Endodermal cell (in vitro differentiated cells): Measurements from ENCODE around the gene RGS11. TPM values are rescaled to one million over a fixed set of nuclear protein-coding genes. Genes with fewer than 3 reads are reported as not detected.
"Not testable (repeated sequence)": the region's sequence is repeated elsewhere in the genome, so short reads cannot be mapped to it uniquely, and the experiment has no call there.

Experiments used
- DNase-seq: peaks from one replicate; pipeline ENCODE4 v3.0.0-alpha.2; 2017
- H3K27ac ChIP-seq: 2 replicates; pipeline ENCODE4 v1.5.1; 2013; ENCODE audit warnings: mild to moderate bottlenecking, low read depth, low read length, moderate library complexity
- H3K27me3 ChIP-seq: 2 replicates; pipeline ENCODE4 v1.6.1; 2013; ENCODE audit warnings: mild to moderate bottlenecking, low read length, moderate library complexity; ENCODE audit not compliant: insufficient read depth, control insufficient read depth, poor library complexity, severe bottlenecking
- H3K36me3 ChIP-seq: 2 replicates; pipeline ENCODE4 v1.7.0; 2013; ENCODE audit warnings: mild to moderate bottlenecking, low read length, moderate library complexity; ENCODE audit not compliant: control insufficient read depth, insufficient read depth
- H3K4me1 ChIP-seq: one replicate; pipeline ENCODE4 v1.7.0; 2013; ENCODE audit warnings: low read length; ENCODE audit not compliant: control insufficient read depth, insufficient read depth
- H3K4me3 ChIP-seq: 2 replicates; pipeline ENCODE4 v1.5.1; 2013; ENCODE audit warnings: mild to moderate bottlenecking, low read length, moderate library complexity
- H3K9ac ChIP-seq: 2 replicates; pipeline ENCODE4 v1.6.1; 2013; ENCODE audit warnings: mild to moderate bottlenecking, low read length, moderate library complexity; ENCODE audit not compliant: poor library complexity, severe bottlenecking; ENCODE audit errors: extremely low read depth
- H3K9me3 ChIP-seq: 2 replicates; pipeline ENCODE4 v1.6.1; 2013; ENCODE audit warnings: mild to moderate bottlenecking, low read length, moderate library complexity; ENCODE audit not compliant: control insufficient read depth
- H3K27ac Mint-ChIP-seq: 2 replicates; pipeline ENCODE4 v1.8.0; 2020; ENCODE audit warnings: mixed read lengths
- H3K27me3 Mint-ChIP-seq: 2 replicates; pipeline ENCODE4 v1.8.0; 2021; ENCODE audit warnings: mild to moderate bottlenecking, mixed read lengths; ENCODE audit not compliant: insufficient read depth
- H3K36me3 Mint-ChIP-seq: 2 replicates; pipeline ENCODE4 v1.8.0; 2020; ENCODE audit warnings: low read depth, mixed read lengths
- H3K4me1 Mint-ChIP-seq: 2 replicates; pipeline ENCODE4 v1.8.0; 2020; ENCODE audit warnings: mixed read lengths
- H3K4me3 Mint-ChIP-seq: 2 replicates; pipeline ENCODE4 v1.8.0; 2020; ENCODE audit warnings: mild to moderate bottlenecking, moderate library complexity, mixed read lengths
- H3K9me3 Mint-ChIP-seq: 2 replicates; pipeline ENCODE4 v1.8.0; 2020; ENCODE audit warnings: mild to moderate bottlenecking, mixed read lengths
- WGBS, 2 experiments: methylation state at CpG; one replicate each; pipeline versions ENCODE4 v1.1.5 to v1.1.7; 2013; ENCODE audit warnings: missing lambda C conversion rate in 2 of 2, mixed read lengths in 1 of 2; ENCODE audit not compliant: insufficient coverage in 1 of 2, insufficient read length in 1 of 2; 5-methylcytosine and 5-hydroxymethylcytosine counted together
- total RNA-seq, 2 donors: library from RNA; stranded (reverse); fragmentation: NEBNext Ultra II Directional in 1 of 2; extraction: Animal tissue kit (Norgen Biotek cat#: 25700) in 1 of 2; gene quantifications; 2 replicates in 1 of 2; 3 replicates in 1 of 2; pipeline ENCODE4 v1.2.1, GENCODE V29; 2021
- TF ChIP-seq, protein P1 (sequence below): fragments of 200-600 bp; sonication (generic); conservative IDR thresholded peaks from 2 replicates; pipeline ENCODE4 v1.5.0; 2021; ENCODE audit warnings: antibody characterized with exemption, mild to moderate bottlenecking

The RGS11 gene
- total RNA-seq, 2 donors from 2014 or later = 2.0 to 7.8 TPM

DNA sequence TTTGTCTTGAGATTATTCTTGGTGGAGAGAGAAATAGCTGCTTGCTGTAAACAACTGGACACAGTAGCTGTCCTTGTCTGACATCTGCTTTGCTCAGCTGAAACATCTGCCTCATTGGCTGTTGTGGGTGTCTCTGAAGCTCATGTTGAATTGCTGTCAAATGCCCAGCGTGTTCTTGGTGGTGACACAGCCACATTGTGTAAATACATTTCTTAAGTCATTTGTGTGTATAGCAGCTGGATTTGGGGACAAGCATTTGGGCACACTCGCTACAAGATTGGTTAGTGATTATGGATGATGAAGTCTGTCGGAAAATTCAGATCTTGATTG lies 35.8 kb downstream of the RGS11 start:
- H3K9ac ChIP-seq = no peak overlapping the region
- Mint-ChIP-seq H3K9me3 (peaks cover 2% of the 10 kb centered on the region), H3K4me1 (no peaks in the 10 kb centered on the region), H3K36me3 (peaks cover 17% of the 10 kb centered on the region), H3K27ac (no peak overlapping the region), H3K4me3 (no peak overlapping the region), H3K27me3 (no peaks in the 10 kb centered on the region)
- no peaks in the 10 kb centered on the region for H3K27me3 ChIP-seq
- no peaks in the 10 kb centered on the region for H3K4me1 ChIP-seq
- H3K36me3 ChIP-seq = no peaks in the 10 kb centered on the region
- H3K27ac ChIP-seq = no peak overlapping the region
- WGBS, 2 experiments = 81 to 87% methylated on average over 2 to 3 of the region's 3 CpGs
- TF ChIP-seq, protein P1, sequence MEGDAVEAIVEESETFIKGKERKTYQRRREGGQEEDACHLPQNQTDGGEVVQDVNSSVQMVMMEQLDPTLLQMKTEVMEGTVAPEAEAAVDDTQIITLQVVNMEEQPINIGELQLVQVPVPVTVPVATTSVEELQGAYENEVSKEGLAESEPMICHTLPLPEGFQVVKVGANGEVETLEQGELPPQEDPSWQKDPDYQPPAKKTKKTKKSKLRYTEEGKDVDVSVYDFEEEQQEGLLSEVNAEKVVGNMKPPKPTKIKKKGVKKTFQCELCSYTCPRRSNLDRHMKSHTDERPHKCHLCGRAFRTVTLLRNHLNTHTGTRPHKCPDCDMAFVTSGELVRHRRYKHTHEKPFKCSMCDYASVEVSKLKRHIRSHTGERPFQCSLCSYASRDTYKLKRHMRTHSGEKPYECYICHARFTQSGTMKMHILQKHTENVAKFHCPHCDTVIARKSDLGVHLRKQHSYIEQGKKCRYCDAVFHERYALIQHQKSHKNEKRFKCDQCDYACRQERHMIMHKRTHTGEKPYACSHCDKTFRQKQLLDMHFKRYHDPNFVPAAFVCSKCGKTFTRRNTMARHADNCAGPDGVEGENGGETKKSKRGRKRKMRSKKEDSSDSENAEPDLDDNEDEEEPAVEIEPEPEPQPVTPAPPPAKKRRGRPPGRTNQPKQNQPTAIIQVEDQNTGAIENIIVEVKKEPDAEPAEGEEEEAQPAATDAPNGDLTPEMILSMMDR = no peak
- DNase-seq = no peak
- no peaks in the 10 kb centered on the region for H3K9me3 ChIP-seq
- H3K4me3 ChIP-seq = no peak overlapping the region

DNA sequence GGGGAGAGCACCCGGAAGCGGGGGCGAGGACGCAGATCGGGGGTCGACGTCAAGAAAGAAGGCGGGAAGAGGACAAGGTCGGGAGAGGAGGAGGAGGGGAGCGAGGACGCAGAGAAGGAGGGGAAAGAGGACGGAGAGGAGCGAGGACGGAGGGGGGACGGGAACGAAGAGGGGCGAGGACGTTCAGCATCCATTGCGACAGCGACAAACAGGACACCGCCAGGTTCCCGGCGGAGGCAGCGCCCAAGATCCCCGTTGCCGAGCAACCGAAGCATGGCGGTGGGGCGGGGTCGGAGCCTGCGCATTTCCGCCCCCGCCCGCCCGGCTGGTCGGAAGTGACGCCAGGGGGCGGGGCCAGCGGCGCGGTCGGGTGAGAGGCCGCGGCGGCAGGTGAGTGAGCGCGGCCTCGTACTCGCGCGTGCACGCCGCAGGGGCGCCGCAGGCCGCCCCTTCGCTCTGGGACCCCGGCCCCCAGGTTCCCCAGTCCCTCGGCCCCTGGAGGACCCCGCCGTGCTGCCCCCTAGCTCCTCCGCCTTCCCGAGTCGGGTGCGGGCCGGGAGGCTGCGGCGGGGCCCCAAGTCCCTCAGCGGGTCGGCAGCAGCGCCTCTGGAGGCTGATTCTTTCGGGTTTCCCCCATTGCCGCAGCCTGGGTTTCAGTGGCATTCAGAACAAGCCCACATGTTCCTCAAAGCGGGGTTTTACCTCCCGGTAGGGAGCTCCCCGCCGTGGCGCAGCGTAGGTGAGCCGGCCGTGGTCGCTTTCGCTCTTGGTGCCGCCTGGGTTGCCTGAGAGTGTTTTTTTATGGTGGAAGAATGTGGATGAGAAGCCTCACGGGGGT lies 41.1 kb downstream of the RGS11 start, which contains the start of gene FAM234A:
FAM234A (plus strand) TSS at position 354 of the 838 bp plus-strand sequence. CDS start 19,593 bp downstream, outside the sequence.
- Mint-ChIP-seq H3K27me3 (no peaks in the 10 kb centered on the region), H3K27ac (peak within 1 kb of the TSS; percentile 99), H3K36me3 (peaks cover 8% of the 10 kb centered on the region), H3K9me3 (peaks cover 2% of the 10 kb centered on the region), H3K4me1 (no peaks in the 10 kb centered on the region), H3K4me3 (peak within 1 kb of the TSS; percentile 85)
- no peaks in the 10 kb centered on the region for H3K27me3 ChIP-seq
- H3K4me3 ChIP-seq = peak within 1 kb of the TSS; percentile 84
- TF ChIP-seq, protein P1 = peak; percentile 71
- 0 to 1% methylated on average over 32 to 85 of the region's 85 CpGs for WGBS, 2 experiments
- H3K27ac ChIP-seq = peak within 1 kb of the TSS; percentile 92
- peak; percentile 97 for DNase-seq
- peak within 1 kb of the TSS; percentile 94 for H3K9ac ChIP-seq
- H3K9me3 ChIP-seq = no peaks in the 10 kb centered on the region
- H3K4me1 ChIP-seq = no peaks in the 10 kb centered on the region
- H3K36me3 ChIP-seq = no peaks in the 10 kb centered on the region

GRCh38 chr16:230949-231348 lies 44.8 kb downstream of the RGS11 start:
- H3K27me3 ChIP-seq = no peaks in the 10 kb centered on the region
- Mint-ChIP-seq H3K4me3 (no peak overlapping the region), H3K4me1 (peaks cover 15% of the 10 kb centered on the region), H3K27ac (no peak overlapping the region), H3K27me3 (no peaks in the 10 kb centered on the region), H3K36me3 (peaks cover 27% of the 10 kb centered on the region), H3K9me3 (peaks cover 2% of the 10 kb centered on the region)
- DNase-seq = no peak
- no peaks in the 10 kb centered on the region for H3K4me1 ChIP-seq
- WGBS, 2 experiments = 87 to 90% methylated on average over 7 to 22 of the region's 22 CpGs
- no peak overlapping the region for H3K27ac ChIP-seq
- H3K36me3 ChIP-seq = peaks cover 24% of the 10 kb centered on the region
- H3K9me3 ChIP-seq = no peaks in the 10 kb centered on the region
- TF ChIP-seq, protein P1 = no peak
- no peak overlapping the region for H3K9ac ChIP-seq
- no peak overlapping the region for H3K4me3 ChIP-seq

DNA sequence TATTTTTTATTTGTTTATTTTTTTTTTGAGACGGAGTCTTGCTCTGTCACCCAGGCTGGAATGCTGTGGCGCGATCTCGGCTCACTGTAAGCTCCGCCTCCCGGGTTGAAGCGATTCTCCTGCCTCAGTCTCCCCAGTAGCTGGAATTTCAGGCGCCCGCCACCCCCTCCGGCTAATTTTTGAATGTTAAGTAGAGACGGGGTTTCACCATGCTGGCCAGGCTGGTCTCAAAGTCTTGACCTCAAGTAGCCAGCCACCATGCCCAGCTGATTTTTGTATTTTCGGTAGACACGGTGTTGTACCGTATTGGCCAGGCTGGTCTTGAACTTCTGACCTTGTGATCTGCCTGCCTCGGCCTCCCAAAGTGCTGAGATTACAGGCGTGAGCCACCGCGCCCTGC lies 45.4 kb downstream of the RGS11 start:
- 91 to 96% methylated on average over 18 of the region's 18 CpGs for WGBS, 2 experiments
- H3K4me3 ChIP-seq, H3K27ac Mint-ChIP-seq, H3K4me1 ChIP-seq, DNase-seq, H3K27me3 Mint-ChIP-seq, H3K9me3 Mint-ChIP-seq, H3K27me3 ChIP-seq, H3K9me3 ChIP-seq, H3K4me3 Mint-ChIP-seq, H3K9ac ChIP-seq, H3K27ac ChIP-seq: not testable (repeated sequence)
- peaks cover 29% of the 10 kb centered on the region for H3K36me3 ChIP-seq
- Mint-ChIP-seq H3K4me1 (peaks cover 15% of the 10 kb centered on the region), H3K36me3 (peaks cover 29% of the 10 kb centered on the region)
